HepG2 (cell line): ENCODE results near the gene FNDC8. TPM values are rescaled to one million over a fixed set of nuclear protein-coding genes. Genes with fewer than 3 reads are reported as not detected.

Source experiments
- ERF ChIP-seq: IDR thresholded peaks from 2 replicates; pipeline ENCODE4 v1.6.1; 2018; ENCODE audit warnings: missing biosample characterization, missing genetic modification reagents
- GFI1 ChIP-seq: sonication (generic); formaldehyde crosslinking; IDR thresholded peaks from 2 replicates; pipeline ENCODE4 v1.5.0; 2020; ENCODE audit warnings: missing genetic modification reagents, mild to moderate bottlenecking, borderline replicate concordance
- HCFC1 ChIP-seq: fragments of 150-350 bp; IDR thresholded peaks from 2 replicates; pipeline ENCODE4 v1.6.1; 2014; ENCODE audit warnings: low read depth, low read length
- NCOA5 ChIP-seq: sonication (generic); formaldehyde crosslinking; IDR thresholded peaks from 2 replicates; pipeline ENCODE4 v1.4.0; 2020; ENCODE audit warnings: missing genetic modification reagents
- SIN3B ChIP-seq: fragments of 150-350 bp; IDR thresholded peaks from 2 replicates; pipeline ENCODE4 v1.6.1; 2014; ENCODE audit warnings: low read length
- SMARCC2 ChIP-seq: fragments of 450-650 bp; IDR thresholded peaks from 2 replicates; pipeline ENCODE4 v1.6.1; 2017; ENCODE audit warnings: antibody characterized with exemption, mild to moderate bottlenecking
- SOX13 ChIP-seq, 3 experiments: fragments of 450-650 bp in 1 of 3; sonication (generic) in 1 of 3; formaldehyde crosslinking in 1 of 3; IDR thresholded peaks in 2 of 3; conservative IDR thresholded peaks in 1 of 3; 2 replicates each; pipeline versions ENCODE4 v1.5.0 to v1.6.1; 2016 to 2020; ENCODE audit warnings: antibody characterized with exemption in 1 of 3, mild to moderate bottlenecking in 1 of 3, missing compliant biosample characterization in 1 of 3, missing genetic modification reagents in 1 of 3, moderate library complexity in 1 of 3
- U2AF2 ChIP-seq: fragments of 200-400 bp; formaldehyde crosslinking; IDR thresholded peaks from 2 replicates; pipeline ENCODE4 v1.6.1; 2017; ENCODE audit warnings: low read depth, mild to moderate bottlenecking, low read length
- YY1 ChIP-seq: IDR thresholded peaks from 2 replicates; pipeline ENCODE4 v1.6.1; 2011; ENCODE audit warnings: low read length, low read depth, moderate library complexity, mild to moderate bottlenecking; ENCODE audit not compliant: insufficient read depth, insufficient replicate concordance
- ZEB1 ChIP-seq: IDR thresholded peaks from 2 replicates; pipeline ENCODE4 v1.6.1; 2012; ENCODE audit warnings: mild to moderate bottlenecking, low read depth, inconsistent platforms; ENCODE audit not compliant: insufficient replicate concordance
- ZNF234 ChIP-seq: sonication (generic); formaldehyde crosslinking; conservative IDR thresholded peaks from 2 replicates; pipeline ENCODE4 v1.5.1; 2020; ENCODE audit warnings: mild to moderate bottlenecking, missing genetic modification reagents
- ZNF614 ChIP-seq: IDR thresholded peaks from 2 replicates; pipeline ENCODE4 v1.6.1; 2018; ENCODE audit warnings: missing biosample characterization, missing genetic modification reagents, inconsistent platforms, borderline replicate concordance
- ZNF674 ChIP-seq: sonication (generic); formaldehyde crosslinking; IDR thresholded peaks from 2 replicates; pipeline ENCODE4 v1.5.0; 2020; ENCODE audit warnings: low read depth, mild to moderate bottlenecking, missing genetic modification reagents
- ZNF782 ChIP-seq: sonication (generic); formaldehyde crosslinking; IDR thresholded peaks from 2 replicates; pipeline ENCODE4 v1.4.0; 2020; ENCODE audit warnings: missing genetic modification reagents, mild to moderate bottlenecking, borderline replicate concordance
- ZSCAN21 ChIP-seq: sonication (generic); formaldehyde crosslinking; IDR thresholded peaks from 2 replicates; pipeline ENCODE4 v1.8.0; 2022; ENCODE audit warnings: mild to moderate bottlenecking, missing genetic modification reagents, moderate library complexity, borderline replicate concordance
- polyA plus RNA-seq, 8 experiments: library from polyadenylated mRNA; depleted of rRNA in 3 of 8; stranded (reverse) in 7 of 8; unstranded in 1 of 8; fragments of >200 nt; fragmentation: Illumina TruSeq in 4 of 8; extraction: Trizol in 4 of 8; gene quantifications; 2 replicates each; pipeline versions ENCODE4 v1.2.1 to v1.2.3, GENCODE V29; 2011 to 2016; ENCODE audit warnings: low read depth in 4 of 8, missing spikeins in 1 of 8, mixed read lengths in 1 of 8; ENCODE audit not compliant: insufficient read depth in 1 of 8
- total RNA-seq, 5 experiments: library from RNA; depleted of rRNA; stranded (reverse); fragments of >200 nt; fragmentation: Illumina TruSeq; extraction: Trizol; gene quantifications; 2 replicates each; pipeline ENCODE4 v1.2.3, GENCODE V29; 2016; ENCODE audit warnings: low read depth in 1 of 5
- TF ChIP-seq, protein P1 (sequence below), 2 experiments: sonication (generic) in 1 of 2; formaldehyde crosslinking in 1 of 2; IDR thresholded peaks; 2 replicates each; pipeline versions ENCODE4 v1.4.0 to v1.6.1; 2018 to 2020; ENCODE audit warnings: missing genetic modification reagents in 2 of 2, borderline replicate concordance in 1 of 2, low read depth in 1 of 2, mild to moderate bottlenecking in 1 of 2, missing biosample characterization in 1 of 2
- TF ChIP-seq, protein P2 (sequence below): sonication (generic); formaldehyde crosslinking; IDR thresholded peaks from 2 replicates; pipeline ENCODE4 v1.4.0; 2020; ENCODE audit warnings: missing genetic modification reagents, borderline replicate concordance
- TF ChIP-seq, protein P3 (sequence below): sonication (generic); formaldehyde crosslinking; IDR thresholded peaks from 2 replicates; pipeline ENCODE4 v1.5.0; 2020; ENCODE audit warnings: mild to moderate bottlenecking, missing genetic modification reagents, borderline replicate concordance
- TF ChIP-seq, protein P4 (sequence below): conservative IDR thresholded peaks from 2 replicates; pipeline ENCODE4 v1.6.1; 2018; ENCODE audit warnings: missing genetic modification reagents
- TF ChIP-seq, protein P5 (sequence below): IDR thresholded peaks from 2 replicates; pipeline ENCODE4 v1.6.1; 2016; ENCODE audit warnings: low read depth, borderline replicate concordance

The FNDC8 gene
- total and polyA plus RNA-seq, 2 of the 13 experiments (the other 11 are each of a cell fraction or from before 2014, with no cell fraction given): not detected

DNA sequence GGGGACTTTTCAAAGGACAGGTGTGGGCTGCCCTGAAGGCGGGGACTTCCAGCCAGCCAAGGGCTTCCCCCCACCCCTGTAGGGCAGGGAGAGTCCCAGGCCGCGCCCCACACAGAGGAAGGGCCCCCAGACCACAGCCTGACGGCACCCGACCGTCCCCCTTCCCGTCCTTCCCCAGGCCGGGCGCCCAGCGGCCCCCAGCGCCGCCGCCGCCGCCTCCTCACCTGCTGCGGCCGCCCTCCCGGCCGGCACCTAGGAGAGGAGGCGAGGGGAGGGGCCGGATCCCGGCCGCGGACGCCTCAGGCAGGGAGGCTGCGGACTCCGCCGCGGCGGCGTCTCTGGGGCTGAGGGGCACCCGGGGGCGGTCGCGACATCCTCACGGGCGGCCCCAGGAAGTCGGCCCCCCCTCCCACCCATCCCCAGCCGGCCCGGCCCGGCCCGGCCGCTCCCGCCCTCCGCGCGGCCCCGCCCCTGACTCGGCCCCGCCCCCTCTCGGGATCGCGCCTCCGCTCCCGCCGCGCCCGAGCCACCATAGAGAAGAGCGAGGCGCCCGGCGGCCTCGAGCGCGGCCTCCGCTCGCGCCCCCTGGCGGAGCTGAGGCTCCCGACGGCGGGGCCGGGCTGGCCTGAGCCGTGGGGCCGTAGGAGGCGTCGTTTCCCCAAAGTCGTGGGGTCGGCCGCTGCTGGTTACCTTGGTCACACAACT lies 32.4 kb upstream of the FNDC8 start (continued):
- TF ChIP-seq, protein P1, sequence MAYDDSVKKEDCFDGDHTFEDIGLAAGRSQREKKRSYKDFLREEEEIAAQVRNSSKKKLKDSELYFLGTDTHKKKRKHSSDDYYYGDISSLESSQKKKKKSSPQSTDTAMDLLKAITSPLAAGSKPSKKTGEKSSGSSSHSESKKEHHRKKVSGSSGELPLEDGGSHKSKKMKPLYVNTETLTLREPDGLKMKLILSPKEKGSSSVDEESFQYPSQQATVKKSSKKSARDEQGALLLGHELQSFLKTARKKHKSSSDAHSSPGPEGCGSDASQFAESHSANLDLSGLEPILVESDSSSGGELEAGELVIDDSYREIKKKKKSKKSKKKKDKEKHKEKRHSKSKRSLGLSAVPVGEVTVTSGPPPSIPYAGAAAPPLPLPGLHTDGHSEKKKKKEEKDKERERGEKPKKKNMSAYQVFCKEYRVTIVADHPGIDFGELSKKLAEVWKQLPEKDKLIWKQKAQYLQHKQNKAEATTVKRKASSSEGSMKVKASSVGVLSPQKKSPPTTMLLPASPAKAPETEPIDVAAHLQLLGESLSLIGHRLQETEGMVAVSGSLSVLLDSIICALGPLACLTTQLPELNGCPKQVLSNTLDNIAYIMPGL (CRISPR knock-in tag; IDR thresholded peaks at IDR 0.05; ENCODE audit: borderline replicate concordance in 1 of 2, low read depth in 1 of 2): peak; percentile 57 to 82; a peak in 3 of 4 replicates
- TF ChIP-seq ZSCAN21 (CRISPR knock-in tag): peak; percentile 68; the same call in 1 of the 2 replicates
- TF ChIP-seq, protein P2, sequence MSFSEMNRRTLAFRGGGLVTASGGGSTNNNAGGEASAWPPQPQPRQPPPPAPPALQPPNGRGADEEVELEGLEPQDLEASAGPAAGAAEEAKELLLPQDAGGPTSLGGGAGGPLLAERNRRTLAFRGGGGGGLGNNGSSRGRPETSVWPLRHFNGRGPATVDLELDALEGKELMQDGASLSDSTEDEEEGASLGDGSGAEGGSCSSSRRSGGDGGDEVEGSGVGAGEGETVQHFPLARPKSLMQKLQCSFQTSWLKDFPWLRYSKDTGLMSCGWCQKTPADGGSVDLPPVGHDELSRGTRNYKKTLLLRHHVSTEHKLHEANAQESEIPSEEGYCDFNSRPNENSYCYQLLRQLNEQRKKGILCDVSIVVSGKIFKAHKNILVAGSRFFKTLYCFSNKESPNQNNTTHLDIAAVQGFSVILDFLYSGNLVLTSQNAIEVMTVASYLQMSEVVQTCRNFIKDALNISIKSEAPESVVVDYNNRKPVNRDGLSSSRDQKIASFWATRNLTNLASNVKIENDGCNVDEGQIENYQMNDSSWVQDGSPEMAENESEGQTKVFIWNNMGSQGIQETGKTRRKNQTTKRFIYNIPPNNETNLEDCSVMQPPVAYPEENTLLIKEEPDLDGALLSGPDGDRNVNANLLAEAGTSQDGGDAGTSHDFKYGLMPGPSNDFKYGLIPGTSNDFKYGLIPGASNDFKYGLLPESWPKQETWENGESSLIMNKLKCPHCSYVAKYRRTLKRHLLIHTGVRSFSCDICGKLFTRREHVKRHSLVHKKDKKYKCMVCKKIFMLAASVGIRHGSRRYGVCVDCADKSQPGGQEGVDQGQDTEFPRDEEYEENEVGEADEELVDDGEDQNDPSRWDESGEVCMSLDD: peak; percentile 53
- peak; percentile 75 for TF ChIP-seq YY1
- 0 out of 2 replicates have a peak, but pooled peaks have one; percentile 45 for TF ChIP-seq ZNF234 (CRISPR knock-in tag)
- no peak for TF ChIP-seq U2AF2
- TF ChIP-seq, protein P3, sequence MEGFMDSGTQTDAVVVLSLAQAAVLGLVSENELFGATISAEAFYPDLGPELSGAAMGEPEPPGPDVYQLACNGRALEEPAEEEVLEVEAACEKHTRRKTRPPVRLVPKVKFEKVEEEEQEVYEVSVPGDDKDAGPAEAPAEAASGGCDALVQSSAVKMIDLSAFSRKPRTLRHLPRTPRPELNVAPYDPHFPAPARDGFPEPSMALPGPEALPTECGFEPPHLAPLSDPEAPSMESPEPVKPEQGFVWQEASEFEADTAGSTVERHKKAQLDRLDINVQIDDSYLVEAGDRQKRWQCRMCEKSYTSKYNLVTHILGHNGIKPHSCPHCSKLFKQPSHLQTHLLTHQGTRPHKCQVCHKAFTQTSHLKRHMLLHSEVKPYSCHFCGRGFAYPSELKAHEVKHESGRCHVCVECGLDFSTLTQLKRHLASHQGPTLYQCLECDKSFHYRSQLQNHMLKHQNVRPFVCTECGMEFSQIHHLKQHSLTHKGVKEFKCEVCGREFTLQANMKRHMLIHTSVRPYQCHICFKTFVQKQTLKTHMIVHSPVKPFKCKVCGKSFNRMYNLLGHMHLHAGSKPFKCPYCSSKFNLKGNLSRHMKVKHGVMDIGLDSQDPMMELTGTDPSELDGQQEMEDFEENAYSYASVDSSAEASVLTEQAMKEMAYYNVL (CRISPR knock-in tag): 0 out of 2 replicates have a peak, but pooled peaks have one; percentile 8
- TF ChIP-seq SMARCC2: no peak
- no peak for TF ChIP-seq NCOA5 (CRISPR knock-in tag)
- TF ChIP-seq, protein P4, sequence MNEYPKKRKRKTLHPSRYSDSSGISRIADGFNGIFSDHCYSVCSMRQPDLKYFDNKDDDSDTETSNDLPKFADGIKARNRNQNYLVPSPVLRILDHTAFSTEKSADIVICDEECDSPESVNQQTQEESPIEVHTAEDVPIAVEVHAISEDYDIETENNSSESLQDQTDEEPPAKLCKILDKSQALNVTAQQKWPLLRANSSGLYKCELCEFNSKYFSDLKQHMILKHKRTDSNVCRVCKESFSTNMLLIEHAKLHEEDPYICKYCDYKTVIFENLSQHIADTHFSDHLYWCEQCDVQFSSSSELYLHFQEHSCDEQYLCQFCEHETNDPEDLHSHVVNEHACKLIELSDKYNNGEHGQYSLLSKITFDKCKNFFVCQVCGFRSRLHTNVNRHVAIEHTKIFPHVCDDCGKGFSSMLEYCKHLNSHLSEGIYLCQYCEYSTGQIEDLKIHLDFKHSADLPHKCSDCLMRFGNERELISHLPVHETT (CRISPR knock-in tag): no peak
- no peak for TF ChIP-seq ZNF614 (CRISPR knock-in tag)
- no peak for TF ChIP-seq ZNF782 (CRISPR knock-in tag)
- TF ChIP-seq, protein P5, sequence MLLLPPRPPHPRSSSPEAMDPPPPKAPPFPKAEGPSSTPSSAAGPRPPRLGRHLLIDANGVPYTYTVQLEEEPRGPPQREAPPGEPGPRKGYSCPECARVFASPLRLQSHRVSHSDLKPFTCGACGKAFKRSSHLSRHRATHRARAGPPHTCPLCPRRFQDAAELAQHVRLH (CRISPR knock-in tag): peak; percentile 44; the same call in 1 of the 2 replicates
- no peak for TF ChIP-seq ZNF674 (CRISPR knock-in tag)
- no peak for TF ChIP-seq SIN3B
- no peak for TF ChIP-seq HCFC1
- TF ChIP-seq ZEB1: no peak
- TF ChIP-seq GFI1 (CRISPR knock-in tag): no peak
- peak; percentile 3; the same call in 1 of the 2 replicates for TF ChIP-seq ERF (CRISPR knock-in tag)
- no peak for TF ChIP-seq SOX13 (IDR thresholded peaks at IDR 0.05)
- TF ChIP-seq SOX13 (CRISPR knock-in tag; conservative IDR thresholded peaks at IDR 0.05 in 1 of 2, IDR thresholded peaks at IDR 0.05 in 1 of 2): peak in 1 of 2 experiments; percentile 3; a peak in 1 of 4 replicates
